Ishikawa (cell line): ENCODE measurements around the gene RNU7-1.

Experiments used
- CEBPB ChIP-seq: IDR thresholded peaks from 2 replicates; pipeline ENCODE4 v1.6.1; 2012
- CREB1 ChIP-seq: IDR thresholded peaks from 2 replicates; pipeline ENCODE4 v1.6.1; 2012; ENCODE audit warnings: low read depth
- EGR1 ChIP-seq: IDR thresholded peaks from 2 replicates; pipeline ENCODE4 v1.6.1; 2012
- EP300 ChIP-seq: IDR thresholded peaks from 2 replicates; pipeline ENCODE4 v1.6.1; 2012; ENCODE audit warnings: borderline replicate concordance
- FOXM1 ChIP-seq: IDR thresholded peaks from 2 replicates; pipeline ENCODE4 v1.6.1; 2012; ENCODE audit warnings: low read depth, borderline replicate concordance
- RAD21 ChIP-seq: IDR thresholded peaks from 2 replicates; pipeline ENCODE4 v1.6.1; 2012; ENCODE audit warnings: low read depth
- REST ChIP-seq: IDR thresholded peaks from 2 replicates; pipeline ENCODE4 v1.6.1; 2012; ENCODE audit warnings: low read depth, mild to moderate bottlenecking
- TAF1 ChIP-seq: IDR thresholded peaks from 2 replicates; pipeline ENCODE4 v1.6.1; 2012; ENCODE audit warnings: low read depth, mild to moderate bottlenecking
- TCF12 ChIP-seq: IDR thresholded peaks from 2 replicates; pipeline ENCODE4 v1.6.1; 2012; ENCODE audit warnings: low read depth
- TEAD4 ChIP-seq: IDR thresholded peaks from 2 replicates; pipeline ENCODE4 v1.6.1; 2012
- USF1 ChIP-seq: IDR thresholded peaks from 2 replicates; pipeline ENCODE4 v1.6.1; 2012
- YY1 ChIP-seq: IDR thresholded peaks from 2 replicates; pipeline ENCODE4 v1.6.1; 2012; ENCODE audit warnings: low read depth
- ZBTB7A ChIP-seq: IDR thresholded peaks from 2 replicates; pipeline ENCODE4 v1.6.1; 2012; ENCODE audit warnings: low read depth
- TF ChIP-seq, protein P1 (sequence below): IDR thresholded peaks from 2 replicates; pipeline ENCODE4 v1.6.1; 2012

DNA sequence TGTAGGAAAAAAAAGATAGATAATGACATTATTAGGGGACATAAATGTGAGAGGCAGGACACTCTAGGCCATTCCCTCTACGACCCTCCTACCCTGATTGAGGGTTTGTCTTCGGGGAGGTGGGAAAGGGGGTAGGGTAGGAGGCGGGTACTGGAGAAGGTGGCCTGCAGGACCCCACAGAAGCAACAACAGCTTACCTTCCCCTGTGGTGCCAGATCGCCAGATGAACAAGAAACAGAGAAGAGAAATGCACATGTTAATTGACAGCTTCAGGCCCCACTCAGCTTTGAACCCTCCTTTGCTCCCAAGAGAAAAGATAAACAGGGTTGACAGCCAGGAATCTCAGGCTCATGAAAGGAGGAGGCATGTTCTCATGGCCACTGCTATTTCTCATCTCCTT, 22.1 kb downstream of the RNU7-1 start:
- TF ChIP-seq CEBPB (no peak), EP300 (no peak), ZBTB7A (no peak), REST (no peak), TCF12 (no peak), TEAD4 (no peak), CREB1 (no peak), FOXM1 (no peak), TAF1 (no peak), EGR1 (no peak), YY1 (no peak), RAD21 (no peak), USF1 (no peak)
- TF ChIP-seq, protein P1, sequence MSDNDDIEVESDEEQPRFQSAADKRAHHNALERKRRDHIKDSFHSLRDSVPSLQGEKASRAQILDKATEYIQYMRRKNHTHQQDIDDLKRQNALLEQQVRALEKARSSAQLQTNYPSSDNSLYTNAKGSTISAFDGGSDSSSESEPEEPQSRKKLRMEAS: no peak
